ENCODE data around the gene NANOS1. TPM values are rescaled to one million over a fixed set of nuclear protein-coding genes. Genes with fewer than 3 reads are reported as not detected.

Gene NANOS1
- 8.7 and 14.3 TPM in 2 replicates for total RNA-seq

GRCh38 chr10:119029613-119030420 is at the start of gene NANOS1:
NANOS1 (plus strand) TSS chr10:119029714; CDS start chr10:119029802, 88 bp downstream.

GRCh38 chr10:119080521-119081259 is 51.2 kb downstream of the NANOS1 start, which contains the start of gene EIF3A:
EIF3A (minus strand) TSS chr10:119080817; CDS start chr10:119080676, 141 bp downstream.

Other genes with a start within 250 kb of the NANOS1 start
- 62.8 and 75.0 TPM in 2 replicates for gene EIF3A, start 51.1 kb downstream of the NANOS1 start, total RNA-seq
- 64.1 and 90.6 TPM in 2 replicates for gene DENND10, start 74.4 kb downstream of the NANOS1 start, total RNA-seq
- gene SFXN4, start 136.0 kb downstream of the NANOS1 start, total RNA-seq, result 14.6 and 70.4 TPM in 2 replicates
- gene PRDX3, start 149.1 kb downstream of the NANOS1 start, total RNA-seq, result 174 and 220 TPM in 2 replicates
- gene GRK5, start 177.9 kb downstream of the NANOS1 start, total RNA-seq, result 25.9 and 31.2 TPM in 2 replicates

Data from cardiac atrium fibroblast (primary cell).